SKM-1 treated with dmso at 0.1 percent for 144 hours (cell line): ENCODE data around the gene INAVA.

ENCODE experiments used
- DNase-seq: peaks from one replicate; lab custom pipeline; 2025; ENCODE audit not compliant: unreplicated experiment; lab: John Stamatoyannopoulos, UW

The INAVA gene

GRCh38 chr1:200875416-200875815 lies 19.3 kb upstream of the INAVA start:
- no peak for DNase-seq

- DNase-seq: no peak
Observed at GRCh38 chr1:200877010-200877409, 17.7 kb upstream of the INAVA start.

DNA sequence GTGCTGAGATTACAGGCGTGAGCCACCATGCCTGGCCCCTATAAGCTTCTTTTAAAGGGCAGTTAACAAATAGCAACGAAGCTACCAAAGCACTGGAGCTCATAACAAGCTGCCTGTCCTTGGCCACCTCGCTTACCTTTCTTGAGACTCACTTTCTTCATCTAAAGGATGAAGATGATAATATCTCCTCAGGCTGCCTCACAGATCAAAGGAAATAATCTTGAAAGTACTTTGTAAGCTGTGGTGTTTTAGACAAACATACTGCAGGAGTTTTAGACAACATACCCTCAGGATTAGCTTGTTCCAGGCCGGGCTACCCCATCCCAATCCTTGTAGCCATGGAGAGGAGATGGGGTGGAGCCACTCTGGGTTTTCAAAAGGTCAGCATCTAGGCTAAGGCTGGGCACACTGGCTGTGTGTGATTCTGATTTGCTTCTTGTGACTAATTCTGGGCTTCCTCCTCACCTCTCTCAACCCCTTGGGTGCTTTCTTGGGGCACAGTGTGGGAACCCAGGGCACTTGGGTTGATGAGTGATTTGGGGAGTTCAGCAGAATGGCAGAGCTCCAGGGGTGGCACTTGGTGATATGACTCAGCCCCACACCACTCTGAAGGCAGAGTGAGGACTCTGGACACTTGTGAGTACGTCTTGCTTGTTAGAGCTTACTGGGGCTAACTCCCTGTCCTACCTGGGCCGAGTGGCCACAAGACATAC lies 16.7 kb upstream of the INAVA start:
- no peak for DNase-seq

GRCh38 chr1:200880212-200880611 lies 14.5 kb upstream of the INAVA start:
- no peak for DNase-seq

DNA sequence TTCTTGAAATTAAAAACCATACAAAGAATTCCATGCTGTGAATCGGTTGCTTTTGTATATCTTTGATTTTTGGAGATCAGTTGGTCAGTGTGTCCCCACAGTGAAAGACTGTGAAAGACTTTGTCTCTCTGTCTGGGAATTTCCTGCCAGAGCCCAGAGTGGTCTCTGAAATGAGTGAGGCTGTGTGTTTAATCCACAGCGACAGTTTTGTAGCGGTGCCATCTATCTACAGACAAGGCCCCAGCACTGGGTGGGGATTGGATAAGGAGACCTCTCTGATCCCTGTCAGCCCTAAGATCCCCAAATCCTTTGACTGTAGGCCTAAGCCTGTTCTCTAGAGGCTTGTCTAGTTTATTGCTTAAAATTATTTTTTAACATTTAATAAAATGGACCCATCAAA lies 11.6 kb upstream of the INAVA start:
- DNase-seq: no peak

DNA sequence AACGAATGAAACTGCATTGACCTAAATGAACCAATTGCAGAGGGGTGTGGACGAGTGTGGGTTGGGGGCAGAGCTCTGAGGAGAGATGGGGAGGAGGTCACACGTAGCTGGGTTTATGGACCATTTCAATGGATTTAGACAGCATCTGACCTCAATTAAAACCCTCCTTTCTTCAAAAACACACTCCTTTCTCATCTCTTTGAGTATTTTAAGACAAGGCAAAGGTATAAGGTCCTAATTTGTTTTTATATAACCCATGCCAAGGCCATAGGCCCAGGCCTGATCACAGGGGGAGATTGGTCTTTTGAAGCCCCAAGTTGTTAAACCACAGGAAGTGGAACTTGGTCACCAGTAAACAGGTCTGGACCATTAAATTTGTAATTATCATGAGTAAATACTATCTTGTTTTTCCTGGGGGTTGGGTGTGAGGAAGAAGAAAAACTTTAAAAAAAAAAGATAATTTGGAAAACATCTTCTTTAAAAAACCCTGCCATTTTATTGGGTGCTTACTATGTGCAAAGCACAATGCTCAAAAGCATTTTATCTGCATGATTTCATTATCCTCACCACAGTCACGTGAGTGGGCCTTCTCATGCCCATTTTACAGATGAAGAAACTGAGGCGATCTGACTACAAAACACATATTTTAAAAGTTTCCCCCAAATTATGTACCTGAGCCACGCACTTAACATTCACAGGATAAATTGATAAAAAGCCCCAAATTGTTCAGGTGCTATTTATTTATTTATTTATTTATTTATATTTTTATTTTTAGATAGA lies 8.9 kb upstream of the INAVA start:
- DNase-seq: no peak

- DNase-seq: no peak
Observed at GRCh38 chr1:200886594-200886993, 8.1 kb upstream of the INAVA start.

GRCh38 chr1:200887036-200887435 lies 7.7 kb upstream of the INAVA start:
- no peak for DNase-seq

GRCh38 chr1:200887772-200888348 lies 6.8 kb upstream of the INAVA start:
- DNase-seq: peak; percentile 80

DNA sequence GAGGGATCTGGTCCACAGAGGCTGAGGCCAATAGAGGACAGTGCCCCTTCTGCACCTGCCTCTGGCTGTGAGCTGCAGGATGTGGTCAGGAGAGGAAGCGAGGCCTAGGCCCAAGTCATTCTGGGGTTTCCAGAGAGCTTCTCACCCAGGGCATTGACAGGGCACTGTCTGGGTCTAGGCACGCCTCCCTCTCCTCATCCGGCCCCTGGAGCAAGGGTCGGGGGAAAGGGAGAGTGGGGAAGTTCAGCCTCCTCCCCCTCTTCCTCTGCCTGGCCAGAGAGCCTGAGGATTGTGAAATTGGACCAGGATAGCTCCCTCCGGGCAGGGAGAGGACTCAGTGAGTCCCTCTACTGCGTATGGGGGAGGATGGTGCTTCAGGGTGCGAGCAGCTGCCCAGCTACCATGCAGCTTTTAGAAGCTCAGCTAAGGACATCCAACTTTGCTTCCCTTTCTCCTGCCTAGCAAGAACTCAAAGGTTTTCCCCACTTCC lies 6.3 kb upstream of the INAVA start:
- DNase-seq: peak; percentile 99

- DNase-seq: peak; percentile 18
Observed at GRCh38 chr1:200889571-200889970, 5.1 kb upstream of the INAVA start.

DNA sequence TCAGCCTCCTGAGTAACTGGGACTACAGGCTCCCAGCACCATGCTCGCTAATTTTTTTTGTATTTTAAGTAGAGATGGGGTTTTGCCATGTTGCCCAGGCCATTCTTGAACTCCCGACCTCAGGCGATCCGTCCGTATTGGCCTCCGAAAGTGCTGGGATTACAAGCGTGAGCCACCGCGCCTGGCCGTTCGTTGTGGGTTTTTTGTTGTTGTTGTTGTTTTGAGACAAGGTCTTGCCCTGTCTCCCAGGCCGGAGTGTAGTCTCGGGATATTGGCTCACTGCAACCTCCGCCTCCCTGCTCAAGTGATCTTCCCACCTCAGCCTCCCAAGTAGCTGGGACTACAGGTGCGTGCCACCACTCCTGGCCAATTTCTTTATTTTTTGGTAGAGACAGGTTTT lies 4.7 kb upstream of the INAVA start:
- no peak for DNase-seq

DNA sequence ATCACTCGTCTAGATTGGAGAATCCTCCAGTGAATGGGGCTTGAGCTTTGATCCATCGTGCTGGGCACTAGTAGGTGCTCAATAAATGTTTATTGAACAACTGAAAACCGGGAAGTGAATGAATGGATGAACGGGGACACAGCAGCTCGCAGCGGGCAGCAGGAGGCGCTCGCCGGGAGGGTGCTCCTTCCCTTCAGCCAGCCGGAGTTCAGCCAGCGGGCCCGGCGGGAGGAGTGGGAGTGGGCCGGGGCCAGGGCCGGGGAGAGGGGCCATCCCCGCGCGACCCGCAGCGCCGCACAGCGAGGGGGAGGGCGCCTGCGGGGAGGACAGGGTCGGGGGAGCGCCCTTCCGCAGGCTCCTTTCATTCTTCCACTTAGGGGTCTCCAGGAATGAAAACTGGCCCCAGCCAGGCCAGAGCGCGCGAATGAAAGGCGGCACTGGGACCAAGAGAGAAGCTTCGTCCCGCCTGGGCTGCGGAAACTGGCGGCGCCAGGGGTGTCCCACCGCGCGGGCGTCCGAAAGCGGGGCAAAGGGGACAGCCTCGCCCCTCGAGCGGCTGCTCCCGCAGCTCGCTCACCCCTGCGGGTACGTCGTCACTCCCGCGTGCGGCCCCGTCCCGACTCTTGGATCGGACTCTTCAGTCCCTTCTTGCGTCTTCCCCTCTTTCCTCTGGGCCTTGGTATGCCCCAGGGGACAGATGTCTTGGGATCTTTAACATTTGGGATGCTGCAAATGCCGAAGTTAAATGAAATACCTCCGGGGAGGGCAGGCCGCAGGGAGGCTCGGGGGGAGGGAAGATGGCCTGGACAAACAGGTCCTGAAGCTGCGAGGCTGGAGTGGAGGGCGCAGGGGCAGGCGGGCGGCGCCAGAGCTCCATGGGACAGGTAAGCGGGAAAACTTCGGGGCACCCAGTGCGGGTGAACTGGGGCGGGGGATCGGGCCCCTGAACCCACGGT lies 3.6 kb upstream of the INAVA start:
- no peak for DNase-seq

DNA sequence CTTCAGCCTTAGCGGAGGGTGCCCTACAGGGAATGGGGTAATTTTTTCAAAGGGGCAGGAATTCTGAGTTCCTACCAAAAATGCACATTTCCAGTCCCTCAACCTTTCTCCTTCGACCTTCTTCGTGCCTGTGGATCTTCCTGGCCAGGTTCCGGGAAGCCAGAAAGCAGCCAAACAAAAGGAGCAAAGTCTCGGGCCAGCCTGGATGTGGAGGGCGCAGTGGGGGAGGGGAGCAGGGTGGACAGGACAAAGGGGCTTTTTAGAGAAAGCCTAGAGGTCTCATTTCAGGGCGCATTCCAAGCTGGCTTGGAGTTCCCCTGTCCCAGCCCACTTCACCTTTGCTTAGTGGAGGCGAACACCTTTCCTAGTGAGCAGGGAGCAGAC lies 2.9 kb upstream of the INAVA start:
- DNase-seq: no peak

DNA sequence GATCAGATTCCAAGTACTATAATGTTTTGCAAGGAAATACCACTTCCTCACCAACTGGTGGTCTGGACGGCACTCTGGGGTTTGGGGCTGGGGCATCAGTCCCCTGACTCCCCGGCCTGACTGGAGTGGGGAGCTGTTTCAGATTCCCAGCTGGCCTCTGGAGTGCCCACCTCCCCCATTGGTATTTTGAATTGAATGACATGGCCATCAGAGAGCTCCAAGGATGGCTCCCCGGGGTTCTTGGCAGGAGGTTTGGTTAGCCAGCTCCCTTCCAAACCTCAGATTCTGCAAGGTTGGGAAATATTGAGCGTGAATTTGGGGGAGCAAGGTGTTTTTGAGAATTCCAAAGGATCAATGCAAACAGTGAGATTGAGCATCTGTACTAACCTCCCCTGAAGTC lies 2.2 kb upstream of the INAVA start:
- DNase-seq: no peak

DNA sequence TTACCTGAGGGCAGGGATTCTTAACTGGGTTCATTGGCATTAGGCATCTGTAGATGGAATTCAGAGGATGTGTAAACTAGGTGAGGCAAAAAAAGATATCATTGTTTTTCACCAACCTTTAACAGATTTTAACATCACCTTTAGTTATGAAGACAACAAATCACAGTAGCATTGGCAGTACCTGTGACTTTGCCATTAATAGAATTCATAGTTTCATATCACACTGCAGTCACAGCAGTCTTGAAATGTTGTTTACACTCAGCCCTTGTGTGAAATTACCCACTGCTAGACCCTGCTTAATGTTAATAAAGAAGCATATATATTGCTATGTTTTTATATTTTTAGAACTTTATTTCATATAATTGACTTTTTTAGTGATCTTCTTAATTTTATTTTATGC lies 1.7 kb upstream of the INAVA start:
- no peak for DNase-seq

DNA sequence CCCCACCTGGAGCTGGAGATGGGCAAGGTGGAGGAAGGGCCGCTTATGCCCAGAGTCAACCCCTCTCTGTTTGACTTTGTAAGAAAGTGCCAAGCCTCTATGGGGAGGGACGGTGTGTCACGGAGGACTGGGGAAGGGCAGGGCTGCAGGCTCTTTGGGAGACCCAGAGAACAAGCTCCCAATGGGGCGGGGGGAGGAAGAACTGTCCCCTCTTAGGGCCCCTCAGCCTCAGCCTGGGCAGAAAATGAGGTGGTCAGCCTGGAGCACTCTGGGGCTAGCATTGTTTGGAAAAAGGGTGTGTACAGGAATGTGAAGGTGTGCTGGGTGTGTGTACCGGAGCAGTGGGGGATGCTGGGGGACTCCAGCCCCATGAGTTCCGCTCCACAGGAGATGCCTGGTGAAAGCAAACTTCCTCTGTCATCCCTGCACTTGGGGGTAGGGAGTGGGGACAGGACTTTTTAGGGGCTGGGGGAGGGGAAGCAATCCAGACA lies 1.2 kb upstream of the INAVA start:
- no peak for DNase-seq

GRCh38 chr1:200895443-200895789 lies 716 bp downstream of the INAVA start:
- no peak for DNase-seq

- DNase-seq: no peak
Observed at GRCh38 chr1:200895801-200896530, 1.3 kb downstream of the INAVA start.

DNA sequence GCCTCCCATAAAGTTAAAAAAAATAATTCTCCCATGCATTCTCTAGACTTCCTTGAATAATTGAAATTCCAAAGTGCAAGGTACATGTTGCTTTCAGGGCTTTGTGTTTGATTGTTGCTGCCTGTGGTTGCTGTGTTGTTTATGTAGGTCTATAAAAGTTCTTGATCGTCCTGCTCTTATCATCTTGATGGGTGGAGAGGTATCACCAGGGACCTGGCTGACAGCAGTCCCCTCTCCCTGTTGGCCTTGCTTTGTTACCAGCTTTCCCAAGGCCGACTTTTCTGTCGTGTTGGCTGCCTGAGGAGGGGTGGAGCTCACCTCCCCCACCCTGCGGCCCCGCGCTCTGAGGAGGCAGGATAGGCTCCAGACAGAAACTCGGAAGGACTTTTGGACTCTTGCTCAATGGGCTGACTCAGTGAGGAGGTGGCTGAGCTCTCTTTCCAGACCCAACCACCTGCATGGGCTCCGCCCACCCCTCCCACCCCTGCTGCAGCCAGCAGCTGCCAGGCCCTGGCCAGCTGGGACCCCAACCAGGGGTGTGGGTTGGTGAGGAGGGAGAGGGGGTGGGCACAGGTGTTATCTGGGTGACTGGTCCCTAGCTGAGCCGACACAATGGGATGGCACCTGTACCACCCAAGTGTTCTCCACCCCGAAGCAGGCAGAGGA lies 2.0 kb downstream of the INAVA start:
- DNase-seq: peak; percentile 86
